Right forelimb (tissue), 1 donor: ENCODE measurements around the gene KBTBD3.

ENCODE experiments used
- DNase-seq: peaks from one replicate; pipeline ENCODE4 v3.0.0-alpha.2; 2018

KBTBD3 gene, protein sequence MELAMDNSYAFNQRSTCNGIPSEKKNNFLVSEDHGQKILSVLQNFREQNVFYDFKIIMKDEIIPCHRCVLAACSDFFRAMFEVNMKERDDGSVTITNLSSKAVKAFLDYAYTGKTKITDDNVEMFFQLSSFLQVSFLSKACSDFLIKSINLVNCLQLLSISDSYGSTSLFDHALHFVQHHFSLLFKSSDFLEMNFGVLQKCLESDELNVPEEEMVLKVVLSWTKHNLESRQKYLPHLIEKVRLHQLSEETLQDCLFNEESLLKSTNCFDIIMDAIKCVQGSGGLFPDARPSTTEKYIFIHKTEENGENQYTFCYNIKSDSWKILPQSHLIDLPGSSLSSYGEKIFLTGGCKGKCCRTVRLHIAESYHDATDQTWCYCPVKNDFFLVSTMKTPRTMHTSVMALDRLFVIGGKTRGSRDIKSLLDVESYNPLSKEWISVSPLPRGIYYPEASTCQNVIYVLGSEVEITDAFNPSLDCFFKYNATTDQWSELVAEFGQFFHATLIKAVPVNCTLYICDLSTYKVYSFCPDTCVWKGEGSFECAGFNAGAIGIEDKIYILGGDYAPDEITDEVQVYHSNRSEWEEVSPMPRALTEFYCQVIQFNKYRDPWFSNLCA

DNA sequence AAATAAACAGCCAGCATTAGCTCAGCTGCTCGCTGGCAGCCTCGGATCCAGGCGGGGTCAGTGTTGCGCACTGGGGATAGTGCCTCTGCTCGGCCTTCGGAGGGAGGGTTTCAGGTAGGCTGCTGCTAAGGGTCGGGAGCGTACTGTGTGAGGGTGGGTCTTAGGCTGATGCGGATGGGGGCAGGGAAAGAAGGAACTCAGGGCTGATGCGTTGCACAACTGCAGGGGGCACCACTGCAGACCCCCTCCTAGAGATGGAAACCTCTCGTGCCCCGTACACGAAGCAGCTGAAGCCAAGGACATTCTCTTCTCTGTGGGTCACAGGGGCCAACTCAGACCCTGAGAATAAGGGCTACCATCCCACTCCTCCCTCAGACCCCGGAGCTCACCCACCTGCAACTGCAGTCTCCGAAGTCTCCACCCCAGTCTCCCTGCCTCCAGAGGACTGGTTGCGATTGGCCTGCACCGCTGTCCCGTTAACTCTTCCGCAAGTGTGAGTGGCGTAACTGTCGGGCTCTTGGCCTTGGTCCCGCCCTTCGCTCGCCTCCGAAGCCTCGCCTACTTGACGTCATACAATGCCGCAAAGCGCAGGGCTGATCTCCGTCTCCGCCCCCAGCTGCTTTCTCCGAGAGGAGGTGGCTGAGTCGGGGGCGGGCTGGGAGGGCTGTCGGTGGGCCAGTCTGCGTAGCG lies at the start of gene KBTBD3:
Gene KBTBD3 (minus strand): TSS at position 429 of the 690 bp plus-strand sequence. CDS start 18,250 bp downstream, outside the sequence.
- DNase-seq: peak; percentile 97

DNA sequence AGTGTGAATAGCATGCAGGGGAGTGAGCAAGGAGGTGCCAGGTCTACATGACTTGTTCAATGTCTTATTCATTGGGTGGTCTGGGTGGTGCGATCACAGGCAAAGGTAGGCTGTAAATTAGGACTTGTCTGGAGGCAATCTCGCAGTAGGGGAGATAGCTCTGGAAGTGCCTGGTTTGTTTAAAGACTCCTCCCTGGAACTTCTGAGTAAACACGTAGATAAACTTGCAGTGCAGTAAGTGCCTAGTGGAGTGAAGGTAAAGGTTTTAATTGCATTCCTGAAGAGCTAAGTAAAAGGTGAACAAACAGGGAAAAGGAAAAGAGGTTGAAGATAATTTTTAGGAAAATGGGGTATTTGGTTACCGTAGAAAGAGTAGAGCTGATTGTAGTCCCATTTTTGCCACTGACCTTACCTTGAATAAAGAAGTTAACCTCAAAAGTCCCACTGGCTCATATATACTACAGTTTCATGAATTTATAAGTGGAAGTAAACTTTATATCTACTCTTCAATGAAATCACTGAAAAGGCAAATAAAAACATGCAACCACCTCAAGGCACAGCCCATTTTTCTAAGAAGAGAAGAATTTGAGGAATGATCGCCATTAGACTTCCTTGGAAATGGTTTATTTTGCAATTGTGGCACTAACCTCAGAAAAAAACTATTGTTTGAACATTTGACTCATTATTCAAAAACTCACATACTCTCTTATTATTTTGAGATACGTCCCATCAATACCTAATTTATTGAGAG lies 44.6 kb upstream of the KBTBD3 start:
- no peak for DNase-seq

DNA sequence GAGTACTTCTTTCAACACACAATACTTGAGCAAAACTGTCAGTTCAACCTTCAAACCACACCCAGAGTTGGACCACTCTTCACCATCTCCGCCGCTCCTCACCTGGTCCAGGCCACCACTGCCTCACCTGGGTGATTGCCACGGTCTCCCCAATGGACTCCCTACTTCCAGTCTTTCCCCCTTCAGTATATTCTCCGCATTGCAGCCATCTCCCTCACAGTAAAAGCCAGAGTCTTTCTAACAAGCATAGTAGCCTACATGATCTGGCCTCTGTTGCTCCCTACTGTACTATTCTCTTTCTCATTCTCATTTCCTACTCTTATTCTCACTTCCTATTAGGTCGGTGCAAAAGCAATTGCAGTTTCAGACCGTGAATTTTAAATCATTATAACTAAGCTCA lies 28.8 kb upstream of the KBTBD3 start:
- DNase-seq: no peak

DNA sequence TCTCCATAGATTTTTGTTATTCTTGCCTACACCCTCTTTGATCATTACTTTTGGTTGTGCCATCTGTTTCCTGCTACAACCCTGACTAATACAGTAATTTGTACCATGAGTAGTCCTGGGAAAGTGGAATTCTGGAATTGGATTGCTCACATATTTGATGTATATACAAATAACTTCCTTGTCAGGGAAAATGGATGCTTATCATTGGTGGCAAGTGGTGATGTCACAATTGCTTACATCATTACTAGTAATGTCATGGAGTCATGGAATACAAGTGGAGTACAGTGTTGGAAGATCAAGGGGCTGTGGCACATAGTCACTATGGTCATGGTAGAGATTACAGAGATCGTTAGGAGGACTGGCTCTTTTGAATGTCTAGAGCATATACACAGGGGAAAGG lies 24.7 kb upstream of the KBTBD3 start:
- DNase-seq: no peak

DNA sequence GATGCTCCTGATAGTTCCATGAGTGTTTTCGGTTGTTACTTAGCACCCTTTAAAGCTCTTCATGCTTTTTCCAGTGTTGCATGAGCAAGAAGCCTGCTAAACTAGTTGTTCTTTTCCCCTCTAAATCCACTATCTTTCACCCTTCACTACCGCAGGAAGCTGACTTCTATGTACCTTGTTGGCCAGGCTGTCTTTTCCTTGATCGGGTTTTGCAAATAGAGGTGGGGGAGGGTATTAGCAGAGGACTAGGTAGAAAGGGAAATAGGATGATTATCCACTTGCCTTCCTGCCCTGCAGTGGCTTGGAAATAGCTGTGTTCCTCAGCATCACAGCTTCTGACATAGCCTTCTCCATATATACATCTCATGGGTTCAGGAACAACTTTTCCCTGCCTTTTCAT lies 24.2 kb upstream of the KBTBD3 start:
- no peak for DNase-seq

DNA sequence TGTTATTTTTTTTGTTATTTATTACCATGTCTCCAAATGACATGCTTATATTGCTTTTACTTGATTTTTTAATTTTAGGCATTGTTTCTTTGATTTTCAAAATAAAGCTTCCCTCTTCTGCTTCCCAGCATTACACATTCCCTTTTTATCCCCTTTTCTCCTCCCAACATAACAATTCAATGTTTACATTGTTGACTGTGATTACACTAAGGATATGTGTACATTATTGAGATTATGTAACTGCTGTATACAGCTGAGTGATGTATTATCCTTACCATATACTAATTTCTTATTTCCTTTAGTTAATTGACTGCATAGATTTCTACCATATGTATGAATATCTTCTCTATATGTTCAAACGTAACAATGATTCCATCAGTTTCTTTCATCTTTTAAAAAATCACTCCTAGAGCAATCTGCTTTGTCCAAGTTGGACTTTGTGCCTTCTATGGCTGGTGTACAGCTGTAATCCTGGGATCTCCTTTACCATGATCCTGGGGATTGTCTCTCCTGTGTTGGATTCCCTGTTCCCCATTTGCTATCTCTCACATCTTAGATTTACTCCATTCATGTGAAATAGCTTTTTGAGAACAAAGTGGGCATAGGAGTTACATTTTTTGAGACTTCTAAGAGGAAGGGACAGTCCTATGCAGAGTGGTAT lies 21.9 kb upstream of the KBTBD3 start:
- no peak for DNase-seq

DNA sequence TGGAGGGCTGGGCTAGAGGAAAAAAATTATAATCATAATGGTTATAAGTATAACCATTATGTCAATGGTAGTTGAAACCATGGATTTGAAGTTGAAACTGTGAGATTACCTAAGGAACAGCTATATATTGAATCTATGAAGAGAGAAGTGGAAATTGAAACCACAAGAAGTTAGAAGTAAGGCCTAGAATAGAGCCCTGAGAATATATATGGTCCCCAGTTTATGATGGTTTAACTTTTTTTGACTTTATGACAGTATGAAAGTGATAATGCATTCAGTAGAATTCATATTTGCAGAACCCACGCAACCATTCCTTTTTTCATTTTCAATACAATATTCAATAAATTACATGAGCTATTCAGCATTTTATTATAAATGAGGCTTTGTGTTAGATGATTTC lies 15.3 kb upstream of the KBTBD3 start:
- no peak for DNase-seq

DNA sequence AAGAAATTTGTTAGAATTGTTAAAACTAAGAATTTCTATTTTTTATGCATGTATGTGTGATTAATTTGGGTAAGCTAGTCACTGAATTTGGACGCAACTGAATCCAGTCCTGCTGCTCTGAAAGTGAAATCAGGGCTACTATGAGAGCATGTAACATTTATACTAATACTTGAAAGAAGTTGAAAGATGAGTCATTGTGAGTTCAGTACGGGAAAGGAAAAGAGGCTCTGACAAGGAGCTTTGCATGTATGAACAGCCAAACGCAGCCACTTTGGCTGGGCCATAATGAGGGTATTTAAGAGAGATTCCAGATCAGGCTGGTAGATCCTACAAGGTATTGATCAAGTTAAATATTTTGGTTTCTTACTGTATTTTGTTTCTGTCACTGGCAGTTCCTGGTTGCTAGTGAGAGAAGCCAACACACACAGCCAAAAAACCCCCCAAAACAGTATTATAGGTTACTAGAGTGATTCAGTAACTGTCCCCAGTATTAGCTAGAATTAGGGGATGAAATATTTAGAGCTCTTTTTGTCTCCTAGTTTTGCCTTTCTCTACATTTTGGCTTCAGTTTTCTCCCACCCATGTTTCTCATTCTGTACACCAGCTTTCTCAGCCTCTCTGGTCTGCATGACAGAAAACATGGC lies 14.5 kb upstream of the KBTBD3 start:
- DNase-seq: no peak

DNA sequence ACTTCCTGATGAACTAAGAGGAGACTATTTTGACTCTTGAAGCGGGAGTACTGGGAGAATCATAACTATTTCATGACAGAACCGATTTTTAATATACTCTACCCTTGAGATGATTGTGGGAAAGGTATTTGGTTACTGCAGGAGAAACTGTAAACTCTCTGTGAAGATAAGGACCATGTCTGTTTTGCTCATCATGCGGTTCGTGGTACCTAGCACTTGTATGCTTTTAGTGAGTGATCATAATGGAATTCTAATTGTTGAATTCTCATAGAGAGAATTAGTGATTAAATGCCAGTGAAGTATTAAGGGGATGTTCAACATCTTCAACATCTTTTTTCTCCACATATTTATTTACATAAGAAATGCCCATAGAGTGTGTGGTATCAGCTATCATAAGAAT lies 11.7 kb upstream of the KBTBD3 start:
- no peak for DNase-seq

DNA sequence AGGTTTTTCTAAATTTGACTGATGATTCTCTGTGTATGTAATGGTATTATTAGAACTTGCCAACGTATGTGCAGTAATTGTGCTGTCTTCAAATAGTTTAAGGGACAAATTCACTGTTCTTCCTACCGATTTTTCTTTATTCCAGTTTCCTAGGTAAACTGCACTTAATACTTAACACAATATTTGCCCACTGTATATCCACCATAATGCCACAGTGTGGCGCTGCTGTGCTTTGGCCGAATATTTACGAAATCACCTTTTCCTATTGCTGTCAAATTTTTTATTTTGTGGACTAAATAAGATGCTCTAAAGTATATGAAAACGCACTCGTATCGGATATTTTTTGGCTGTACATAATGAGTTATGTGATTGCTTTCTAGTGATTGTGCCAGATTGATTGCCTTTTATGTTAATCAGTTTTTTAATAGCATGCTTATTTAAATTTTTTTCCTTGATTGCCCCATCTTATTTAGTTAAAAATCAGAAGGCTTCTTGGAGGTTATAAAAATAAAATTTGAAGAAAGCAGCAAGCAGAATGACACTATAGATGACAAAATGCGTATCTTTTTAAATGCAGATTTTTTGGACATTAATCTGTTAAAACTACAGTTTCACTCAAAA lies 10.8 kb upstream of the KBTBD3 start:
- DNase-seq: peak; percentile 54

DNA sequence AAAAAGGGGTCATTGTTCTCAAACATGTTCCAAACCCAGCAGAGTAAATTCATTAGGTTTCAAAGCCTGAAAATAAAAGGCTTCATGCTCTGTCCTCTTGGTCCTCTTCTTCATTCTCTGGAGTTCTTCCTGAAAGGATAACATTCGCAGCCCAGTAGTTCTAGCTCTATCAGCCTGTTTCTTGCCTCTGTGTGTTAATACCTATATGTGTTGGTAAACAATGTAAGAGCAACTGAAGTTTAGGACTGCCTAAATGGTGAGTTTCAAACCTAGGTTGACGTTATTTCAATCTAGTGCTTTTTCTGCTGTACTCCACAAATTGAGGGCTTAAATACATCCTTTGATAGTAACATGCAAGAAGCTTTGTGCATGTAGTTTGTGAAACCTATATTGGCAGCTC lies 9.7 kb upstream of the KBTBD3 start:
- DNase-seq: no peak

DNA sequence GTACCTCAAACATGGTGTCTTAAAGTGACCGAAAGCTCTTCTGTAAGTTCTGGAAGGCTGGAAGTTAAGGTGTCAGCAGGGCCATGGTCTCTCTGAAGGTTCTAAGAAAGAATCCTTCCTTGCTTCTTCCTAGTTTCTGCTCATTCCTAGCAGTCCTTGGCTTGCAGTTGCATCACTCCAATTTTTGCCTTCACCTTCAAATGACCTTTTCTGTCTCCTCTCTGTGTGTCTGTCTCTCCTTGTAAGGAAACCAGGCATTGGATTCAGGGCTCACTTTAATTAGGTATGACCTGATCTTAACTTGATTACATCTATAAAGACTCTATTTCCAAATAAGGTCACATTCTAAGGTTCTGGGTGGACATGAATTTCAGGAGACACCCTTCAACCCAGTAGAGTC lies 9.0 kb upstream of the KBTBD3 start:
- DNase-seq: no peak

DNA sequence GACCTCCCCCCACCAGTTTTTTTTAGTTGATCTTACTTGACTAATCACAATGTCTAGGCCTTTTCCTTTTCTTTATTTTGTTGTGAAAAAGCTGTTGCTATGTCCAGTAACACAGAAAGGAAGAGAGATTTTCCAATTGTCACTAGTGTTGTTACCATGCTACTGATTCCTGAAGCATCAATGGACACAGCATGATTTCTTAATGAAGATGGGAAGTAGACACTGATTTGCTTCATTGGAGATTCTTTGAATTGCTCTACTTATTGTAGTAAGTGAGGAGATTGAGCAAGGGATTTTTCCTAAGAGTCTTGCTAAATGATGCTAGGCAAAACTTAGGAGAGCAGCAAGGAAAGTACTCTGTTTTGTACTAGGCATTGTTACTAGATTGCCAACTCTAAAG lies 4.9 kb upstream of the KBTBD3 start:
- DNase-seq: no peak

DNA sequence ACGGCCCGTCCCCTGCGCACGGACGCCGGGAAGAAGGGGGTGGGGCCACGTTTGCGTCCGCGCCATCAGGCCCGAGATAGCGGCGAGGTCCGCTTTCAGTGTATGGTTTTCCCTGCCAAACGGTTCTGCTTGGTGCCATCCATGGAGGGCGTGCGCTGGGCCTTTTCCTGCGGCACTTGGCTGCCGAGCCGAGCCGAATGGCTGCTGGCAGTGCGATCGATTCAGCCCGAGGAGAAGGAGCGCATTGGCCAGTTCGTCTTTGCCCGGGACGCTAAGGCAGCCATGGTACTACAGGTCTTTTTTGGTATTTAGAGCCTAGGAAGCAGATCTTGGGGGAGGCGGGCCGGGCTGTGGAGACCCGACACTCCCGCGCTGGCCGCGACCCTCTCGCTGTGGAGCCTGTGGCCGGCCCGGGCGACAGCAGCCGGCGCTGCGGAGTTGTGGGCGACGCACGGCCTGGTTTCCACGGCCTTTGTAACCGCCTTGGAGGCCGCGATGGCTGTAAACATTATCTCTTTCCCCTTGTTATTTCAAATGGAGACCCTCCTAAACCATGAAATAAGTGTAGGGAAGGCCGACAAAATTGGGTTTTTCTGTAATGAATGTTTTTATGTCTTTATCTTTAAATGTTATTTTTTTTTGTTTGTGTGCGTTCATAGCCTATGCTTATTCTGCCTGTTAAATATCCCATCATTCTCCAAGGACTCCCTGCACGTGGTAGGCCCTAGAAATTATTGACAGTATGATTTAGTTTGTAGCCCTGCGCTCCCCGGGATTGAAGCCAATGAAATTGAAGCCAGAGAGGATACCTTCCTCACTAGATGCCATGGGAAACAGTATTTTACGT lies 685 bp upstream of the KBTBD3 start, which contains the start of gene AASDHPPT:
Gene AASDHPPT (plus strand): TSS at position 54 of the 847 bp plus-strand sequence. CDS start 49 bp downstream, at position 103.
- DNase-seq: peak; percentile 37

DNA sequence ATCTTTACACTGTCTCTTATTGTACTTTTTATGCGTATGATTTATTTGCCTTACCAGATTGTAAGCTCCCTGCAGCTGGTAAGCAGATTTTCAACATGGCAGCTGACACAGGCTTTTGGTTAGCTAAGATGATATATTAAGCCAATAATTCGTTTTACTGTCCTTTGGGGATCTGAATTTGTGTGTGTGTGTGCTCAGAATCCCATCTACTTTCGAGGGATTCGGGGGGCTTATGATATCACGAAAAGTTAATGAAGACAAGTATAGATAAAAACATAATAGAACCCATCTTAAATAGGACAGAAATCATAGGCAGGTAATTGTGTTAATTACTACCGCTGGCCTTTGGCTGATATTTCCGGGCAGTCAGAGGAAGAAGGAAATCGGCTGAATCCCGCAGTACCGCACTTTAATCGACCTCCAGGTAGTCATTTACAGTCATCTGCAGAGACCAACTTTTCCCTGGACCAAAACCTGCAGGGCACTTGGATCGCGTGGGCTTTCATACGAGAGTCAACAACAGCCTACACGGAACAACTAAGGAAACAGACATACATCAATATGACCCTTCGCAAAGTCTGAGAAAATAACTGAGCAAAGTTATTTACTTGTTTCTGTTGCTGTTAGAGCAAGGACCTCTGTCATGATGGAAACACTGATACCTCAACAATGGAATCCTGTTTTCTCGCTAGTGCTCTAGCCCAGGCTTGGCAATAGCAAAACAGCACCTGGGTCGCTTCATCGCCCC lies 802 bp downstream of the KBTBD3 start:
- peak; percentile 50 for DNase-seq

DNA sequence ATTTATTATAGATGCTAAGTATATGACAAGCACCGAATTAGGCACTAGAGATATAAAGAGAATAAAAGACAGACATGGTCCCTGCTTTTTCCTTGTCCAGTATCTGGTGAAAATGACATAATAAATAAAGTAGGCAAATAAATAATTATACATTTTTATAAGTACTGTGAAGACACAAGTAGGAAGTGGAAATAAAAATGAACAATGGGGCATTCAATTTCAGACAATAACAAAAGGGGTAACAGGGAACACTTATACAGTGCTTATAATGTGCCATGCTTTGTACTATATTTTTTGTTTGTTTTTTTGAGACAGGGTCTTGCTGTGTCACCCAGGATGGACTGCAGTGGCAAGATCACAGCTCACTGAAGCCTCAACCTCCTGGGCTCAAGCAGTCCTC lies 4.3 kb downstream of the KBTBD3 start:
- no peak for DNase-seq

DNA sequence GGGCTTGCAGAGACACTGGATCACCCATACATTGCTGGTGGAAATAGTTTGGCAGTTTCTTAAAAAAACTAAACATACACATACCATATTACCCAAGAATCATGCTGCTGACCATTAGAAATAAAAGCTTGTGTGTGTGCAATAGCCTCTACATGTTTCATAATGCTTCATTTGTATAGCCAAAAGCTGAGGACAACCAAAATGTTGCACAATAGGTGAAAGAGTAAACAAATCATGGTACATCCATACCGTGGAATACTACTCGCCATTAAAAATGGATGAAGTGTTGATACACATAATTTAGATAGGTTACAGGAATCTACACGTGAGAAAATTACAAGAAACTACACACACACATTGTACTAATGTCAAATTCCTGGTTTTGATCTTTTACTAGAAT lies 6.5 kb downstream of the KBTBD3 start:
- DNase-seq: no peak

DNA sequence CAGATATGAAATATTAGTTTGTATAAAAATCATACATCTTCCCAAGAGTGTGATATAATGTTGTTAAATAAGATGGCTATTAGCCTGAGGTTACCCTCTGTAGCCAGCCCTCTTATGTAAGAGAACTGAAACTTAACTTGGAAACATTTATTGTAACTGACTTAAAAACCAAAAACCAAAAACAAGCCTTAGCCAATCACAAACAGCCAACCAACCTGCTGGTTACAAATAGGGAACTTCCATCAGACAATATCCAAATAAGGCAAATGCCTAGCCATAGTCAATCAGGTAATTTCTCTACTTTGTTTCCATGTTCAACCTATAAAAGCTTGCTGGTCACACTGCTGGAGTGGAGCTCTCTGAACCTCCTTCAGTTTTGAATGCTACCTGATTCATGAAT lies 14.1 kb downstream of the KBTBD3 start:
- DNase-seq: no peak
